GM18858 (cell line): ENCODE measurements around the gene EP300.
A peak's percentile ranks its signal among the peaks of the same experiment; 100 is the strongest.
"Not testable (repeated sequence)": the region's sequence is repeated elsewhere in the genome, so short reads cannot be mapped to it uniquely, and the experiment has no call there.

Experiments used
- ATAC-seq: cut with Tn5 transposase; IDR thresholded peaks from one replicate; pipeline ENCODE4 v1.9.1; 2021; ENCODE audit not compliant: unreplicated experiment

Gene EP300

GRCh38 chr22:41078931-41079330 is 13.5 kb upstream of the EP300 start:
- ATAC-seq = no peak

- ATAC-seq = no peak
These were observed 6.5 kb upstream of the EP300 start for GRCh38 chr22:41085842-41086241.

GRCh38 chr22:41091132-41092022 is 1.0 kb upstream of the EP300 start:
- peak; percentile 53 for ATAC-seq

GRCh38 chr22:41092847-41093411 is 537 bp downstream of the EP300 start:
- no peak for ATAC-seq

GRCh38 chr22:41094041-41094593 is 1.7 kb downstream of the EP300 start:
- ATAC-seq = no peak

- no peak for ATAC-seq
These were observed 4.0 kb downstream of the EP300 start for GRCh38 chr22:41096391-41096790.

- no peak for ATAC-seq
These were observed 4.4 kb downstream of the EP300 start for GRCh38 chr22:41096841-41097240.

GRCh38 chr22:41099036-41099435 is 6.6 kb downstream of the EP300 start:
- no peak for ATAC-seq

GRCh38 chr22:41106122-41106968 is 14.0 kb downstream of the EP300 start:
- no peak for ATAC-seq

- not testable (repeated sequence) for ATAC-seq
These were observed 14.6 kb downstream of the EP300 start for GRCh38 chr22:41106969-41107325.

GRCh38 chr22:41110968-41111367 is 18.6 kb downstream of the EP300 start:
- no peak for ATAC-seq

- no peak for ATAC-seq
These were observed 23.9 kb downstream of the EP300 start for GRCh38 chr22:41116342-41116741.

GRCh38 chr22:41117127-41117965 is 25.0 kb downstream of the EP300 start:
- ATAC-seq = no peak

GRCh38 chr22:41123151-41123550 is 30.8 kb downstream of the EP300 start:
- ATAC-seq = no peak

GRCh38 chr22:41124086-41124485 is 31.7 kb downstream of the EP300 start:
- no peak for ATAC-seq

- no peak for ATAC-seq
These were observed 35.1 kb downstream of the EP300 start for GRCh38 chr22:41127451-41127850.

GRCh38 chr22:41128606-41129005 is 36.2 kb downstream of the EP300 start:
- ATAC-seq = no peak

GRCh38 chr22:41132550-41132949 is 40.2 kb downstream of the EP300 start:
- no peak for ATAC-seq

- no peak for ATAC-seq
These were observed 48.1 kb downstream of the EP300 start for GRCh38 chr22:41140365-41140957.

- ATAC-seq = not testable (repeated sequence)
These were observed 53.5 kb downstream of the EP300 start for GRCh38 chr22:41145921-41146320.
